Erythroblast (primary cell): ENCODE results near the gene NELL1.

ENCODE experiments used
- GATA1 ChIP-seq: IDR thresholded peaks from 2 replicates; pipeline ENCODE4 v1.6.1; 2011; ENCODE audit warnings: low read depth, mild to moderate bottlenecking, control low read depth, low read length, moderate library complexity
- POLR2A ChIP-seq: IDR thresholded peaks from 2 replicates; pipeline ENCODE4 v1.6.1; 2011; ENCODE audit warnings: mild to moderate bottlenecking, low read length

- TF ChIP-seq POLR2A (no peak), GATA1 (no peak)
Measured at GRCh38 chr11:21174781-21175180, 505.4 kb downstream of the NELL1 start.
